ENCODE measurements around the gene FABP1. TPM values are rescaled to one million over a fixed set of nuclear protein-coding genes. Genes with fewer than 3 reads are reported as not detected.
A peak's percentile ranks its signal among the peaks of the same experiment; 100 is the strongest.

Gene FABP1
- total RNA-seq, 2 donors from 2014 or later: 2,293 to 3,160 TPM

DNA sequence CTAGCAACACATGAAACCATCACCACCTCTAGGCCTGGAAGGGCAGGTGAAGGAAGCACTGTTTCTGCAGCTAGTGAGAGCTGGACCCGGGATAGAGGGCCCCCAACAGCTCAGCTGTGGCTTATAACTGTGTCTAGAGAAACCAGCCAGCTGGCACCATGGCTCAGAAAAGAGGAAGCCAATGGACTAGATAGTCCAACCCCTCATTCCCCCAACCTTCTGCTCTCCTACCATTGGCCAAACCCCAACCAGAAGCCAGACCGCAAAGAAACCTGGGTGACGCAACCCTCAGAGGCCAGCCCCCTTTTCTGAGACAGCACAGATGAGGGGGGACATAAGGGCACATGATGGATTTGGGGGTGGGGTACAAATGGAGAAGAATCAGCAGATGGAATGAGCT is 35.9 kb downstream of the FABP1 start:
- no peak for ATAC-seq

DNA sequence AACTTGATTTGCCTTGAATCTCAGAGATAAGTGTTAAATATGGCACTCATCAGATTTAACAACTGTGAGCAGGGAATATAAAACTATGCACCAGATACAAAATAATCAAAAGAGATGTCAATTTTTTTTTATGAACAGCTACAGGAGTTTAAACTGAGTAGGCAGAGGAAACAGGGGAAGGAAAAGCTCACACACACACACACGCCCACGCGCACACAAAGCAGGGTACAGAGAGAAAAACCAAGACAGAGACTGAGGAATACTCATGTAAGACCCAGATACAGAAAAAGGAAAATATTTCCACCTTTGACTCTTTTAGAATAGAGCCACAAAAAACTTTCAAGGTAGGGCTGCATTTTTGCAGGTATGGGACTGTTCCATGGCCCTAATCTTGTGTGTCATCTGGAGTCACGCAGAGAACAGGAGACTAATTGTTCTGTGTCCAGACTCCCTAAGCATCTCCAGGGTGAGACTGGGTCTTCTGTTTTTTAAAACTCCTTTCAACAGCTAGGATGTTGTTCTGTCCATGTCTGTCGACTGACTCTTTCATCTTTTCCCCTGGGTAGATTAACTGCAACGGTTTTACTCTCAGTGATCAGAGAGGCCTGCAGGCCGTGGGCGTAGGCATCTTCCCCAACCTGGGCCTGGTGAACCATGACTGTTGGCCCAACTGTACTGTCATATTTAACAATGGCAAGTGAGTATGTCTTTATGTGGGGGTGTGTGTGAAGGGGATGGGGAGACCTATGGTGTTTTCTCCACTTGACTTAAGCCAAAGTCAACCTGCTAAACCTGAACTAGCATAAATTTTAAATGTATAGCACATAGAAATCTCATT is 37.2 kb downstream of the FABP1 start:
- intact Hi-C loops (cut with DNase I, micrococcal nuclease): no loop called here
- no peak for ATAC-seq
- no peak for DNase-seq

More for the DNA sequence above, 35.9 kb downstream of the FABP1 start:
- intact Hi-C loops (cut with DNase I, micrococcal nuclease): no loop called here
- DNase-seq: no peak

DNA sequence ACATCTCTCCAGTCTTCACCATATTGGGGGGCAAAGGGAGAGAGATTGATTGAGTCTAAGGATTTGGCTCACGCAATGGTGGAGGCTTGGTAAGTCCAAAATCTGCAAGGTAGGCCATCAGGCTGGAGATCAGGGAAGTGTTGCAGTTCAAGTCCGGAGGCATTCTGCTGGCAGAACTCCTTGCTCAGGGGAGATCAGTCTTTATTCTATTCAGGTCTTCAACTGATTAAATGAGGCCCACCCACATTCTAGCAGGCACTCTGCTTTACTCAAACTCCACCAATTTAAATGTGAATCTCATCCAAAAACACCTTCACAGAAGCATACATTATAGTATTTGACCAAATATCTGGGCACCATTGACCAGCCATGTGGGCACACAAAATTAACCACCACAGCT is 38.9 kb downstream of the FABP1 start:
- ATAC-seq (no peak), DNase-seq (no peak)
- intact Hi-C loops (cut with DNase I, micrococcal nuclease): no loop called here

DNA sequence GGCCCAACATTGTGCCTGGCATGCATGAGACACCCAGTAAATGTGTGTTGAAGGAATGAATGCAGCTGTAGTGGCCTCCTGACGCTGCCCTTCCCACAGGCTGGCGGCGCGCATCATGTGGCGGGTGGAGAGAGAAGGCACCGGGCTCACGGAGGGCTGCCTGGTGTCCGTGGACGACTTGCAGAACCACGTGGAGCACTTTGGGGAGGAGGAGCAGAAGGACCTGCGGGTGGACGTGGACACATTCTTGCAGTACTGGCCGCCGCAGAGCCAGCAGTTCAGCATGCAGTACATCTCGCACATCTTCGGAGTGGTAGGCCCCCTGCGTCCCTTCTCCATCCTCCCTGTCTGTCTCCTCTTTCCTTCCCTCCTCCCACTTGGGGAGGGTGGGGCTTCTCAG is 40.1 kb downstream of the FABP1 start:
- DNase-seq: no peak

DNA sequence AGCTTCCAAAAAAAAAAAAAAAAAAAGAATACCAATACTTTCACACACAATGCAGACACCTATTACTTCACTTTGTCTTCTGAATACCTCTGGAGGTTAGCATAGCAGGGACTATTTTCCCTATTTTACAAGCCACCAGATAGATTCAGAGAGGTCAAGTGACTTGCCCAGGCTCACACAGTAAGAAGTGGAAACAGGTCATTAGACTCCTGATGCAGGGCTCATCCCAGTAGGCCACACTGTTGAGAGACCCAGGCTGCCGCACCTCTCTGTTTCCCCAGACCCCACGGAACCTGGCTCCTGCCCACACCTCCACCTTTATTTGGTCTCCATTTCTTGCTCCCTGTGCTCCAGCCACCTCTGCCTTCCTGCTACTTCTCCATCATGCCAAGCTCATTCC is 40.8 kb downstream of the FABP1 start:
- intact Hi-C loops (cut with DNase I, micrococcal nuclease): no loop called here
- ATAC-seq (no peak), DNase-seq (no peak)

More for the DNA sequence above, 40.1 kb downstream of the FABP1 start:
- no peak for ATAC-seq
- intact Hi-C loops (cut with DNase I, micrococcal nuclease): no loop called here

DNA sequence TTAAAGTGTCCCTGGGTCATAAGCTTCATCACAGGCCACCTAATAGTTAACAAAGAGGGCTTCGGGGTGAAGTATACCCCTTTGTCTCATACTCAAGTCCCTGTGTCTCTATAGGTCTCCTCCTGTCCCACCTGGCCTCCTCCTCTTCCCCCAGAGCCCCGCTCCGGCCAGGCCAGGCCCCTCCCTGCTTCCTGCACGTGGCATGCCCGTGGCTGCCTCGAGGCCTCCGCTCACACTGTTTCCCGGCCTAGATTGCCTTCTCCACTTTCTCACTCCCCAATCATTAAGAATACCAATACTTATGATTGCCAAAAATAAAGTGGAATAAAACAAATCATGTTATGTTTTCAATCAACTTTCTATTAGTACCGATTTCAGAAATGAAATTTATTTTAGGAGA is 41.5 kb downstream of the FABP1 start:
- intact Hi-C loops (cut with DNase I, micrococcal nuclease): no loop called here
- no peak for ATAC-seq
- DNase-seq: no peak

DNA sequence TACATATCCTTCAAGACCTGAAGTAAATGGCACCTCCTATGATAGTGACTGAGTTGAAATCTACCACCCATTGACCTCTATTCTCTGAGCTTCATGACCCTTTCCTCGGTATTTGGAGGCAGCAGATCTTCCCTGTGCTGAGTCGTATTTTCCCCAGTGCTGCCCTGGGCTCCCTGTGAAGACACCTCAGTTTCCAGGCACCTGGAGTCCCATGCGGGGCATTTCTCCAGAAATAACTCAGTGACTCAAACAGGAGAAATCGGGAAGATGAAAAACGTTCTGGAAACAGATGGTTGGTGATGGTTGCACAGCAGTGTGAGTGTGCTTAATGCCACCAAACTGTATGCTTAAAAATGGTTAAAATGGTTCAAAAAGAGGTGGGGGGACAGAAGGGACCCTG is 42.3 kb downstream of the FABP1 start:
- ATAC-seq (no peak), DNase-seq (no peak)
- intact Hi-C loops (cut with DNase I, micrococcal nuclease): no loop called here

DNA sequence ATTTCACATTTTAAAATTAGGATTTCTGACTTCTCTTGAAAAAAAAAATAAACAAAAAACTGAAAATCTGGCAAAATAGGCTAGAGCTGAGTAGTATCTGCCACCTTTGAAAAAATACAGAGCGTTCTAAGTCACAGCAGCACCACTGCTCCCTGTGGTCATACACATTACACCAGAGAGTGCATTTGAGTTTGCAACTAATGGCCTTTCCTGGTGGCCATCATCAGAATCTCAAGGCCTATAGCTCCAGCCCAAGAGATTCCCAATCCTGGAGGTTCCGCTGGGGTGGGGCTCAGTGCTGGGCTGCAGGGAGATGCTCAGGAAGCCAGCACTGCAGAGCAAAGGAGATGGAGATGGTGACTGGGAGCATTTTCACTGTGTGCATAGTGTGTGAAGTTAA is 42.8 kb downstream of the FABP1 start:
- ATAC-seq (no peak), DNase-seq (no peak)
- intact Hi-C loops (cut with DNase I, micrococcal nuclease): no loop called here

DNA sequence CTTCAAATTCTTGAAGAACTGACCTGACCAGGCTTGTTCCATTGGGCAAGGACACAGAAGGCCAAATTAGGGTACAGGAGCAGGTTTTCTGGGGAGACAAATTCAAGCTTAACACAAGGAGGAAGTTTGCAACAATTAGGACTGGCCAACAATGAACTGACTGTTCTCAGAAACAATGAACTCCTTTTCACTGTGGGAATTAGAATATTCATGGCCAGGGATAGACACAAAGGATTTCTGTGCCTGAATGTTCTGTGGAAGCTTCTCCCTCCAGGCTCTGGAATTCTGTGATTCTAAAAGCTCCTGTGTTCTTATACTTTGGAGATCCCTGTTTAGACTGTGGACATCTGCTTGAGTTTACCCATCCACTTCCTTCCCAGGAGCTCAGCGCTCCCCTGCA is 45.1 kb downstream of the FABP1 start:
- DNase-seq: no peak
- intact Hi-C loops (cut with DNase I, micrococcal nuclease): no loop called here
- peak; percentile 62 for ATAC-seq

DNA sequence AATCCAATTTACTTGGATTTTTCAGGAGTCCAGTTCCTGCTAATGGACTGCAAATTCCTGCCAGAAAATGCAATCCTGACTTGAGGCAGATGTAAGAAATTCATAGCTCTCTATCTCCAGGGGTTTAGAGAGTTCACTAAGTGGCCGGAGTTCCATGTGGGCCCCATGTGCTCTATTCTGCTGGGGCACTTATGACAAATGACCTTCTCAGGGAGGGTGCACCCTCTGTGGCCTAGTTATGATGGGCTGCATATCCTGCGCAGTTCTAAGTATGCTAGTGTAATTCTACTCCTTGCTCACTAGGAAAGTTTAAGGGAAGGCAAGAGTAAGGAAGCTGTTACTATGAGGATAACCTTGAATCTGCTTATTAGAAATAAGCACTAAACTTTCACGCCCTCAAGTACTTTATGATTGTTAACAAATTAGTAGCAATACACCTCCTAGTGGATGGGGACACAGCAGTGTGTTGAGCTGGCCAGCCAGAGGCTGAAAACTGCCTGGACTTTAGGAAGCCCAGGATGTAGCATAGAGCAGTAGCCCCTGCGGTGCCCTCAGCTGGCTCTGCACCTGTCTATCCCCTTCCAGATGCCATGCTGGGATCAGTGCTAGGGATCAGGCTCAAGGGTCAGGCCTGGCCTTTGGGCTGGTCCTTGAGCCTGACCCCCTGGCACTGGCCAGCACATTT is 45.8 kb downstream of the FABP1 start:
- ATAC-seq (no peak), DNase-seq (no peak)
- intact Hi-C loops (cut with DNase I, micrococcal nuclease): no loop called here

DNA sequence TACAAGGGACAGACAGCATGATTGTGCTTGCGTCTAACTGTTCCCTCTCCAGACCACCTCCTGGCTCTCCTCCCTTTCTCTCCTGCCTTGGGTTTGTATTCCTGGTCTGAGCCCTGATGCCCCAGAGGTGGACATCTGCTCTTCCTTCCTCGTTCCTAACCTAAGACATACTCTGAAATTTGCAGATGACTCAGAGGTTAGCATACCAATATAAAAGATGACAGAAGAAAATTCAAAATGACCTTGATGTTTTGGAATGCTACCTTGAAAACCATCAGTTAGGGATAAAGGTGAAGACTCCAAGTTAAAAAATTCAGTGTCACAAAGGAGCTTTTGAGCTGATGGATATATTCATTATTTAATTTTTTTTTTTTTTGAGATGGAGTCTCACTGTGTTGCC is 47.3 kb downstream of the FABP1 start:
- no peak for ATAC-seq
- intact Hi-C loops (cut with DNase I, micrococcal nuclease): no loop called here
- no peak for DNase-seq

DNA sequence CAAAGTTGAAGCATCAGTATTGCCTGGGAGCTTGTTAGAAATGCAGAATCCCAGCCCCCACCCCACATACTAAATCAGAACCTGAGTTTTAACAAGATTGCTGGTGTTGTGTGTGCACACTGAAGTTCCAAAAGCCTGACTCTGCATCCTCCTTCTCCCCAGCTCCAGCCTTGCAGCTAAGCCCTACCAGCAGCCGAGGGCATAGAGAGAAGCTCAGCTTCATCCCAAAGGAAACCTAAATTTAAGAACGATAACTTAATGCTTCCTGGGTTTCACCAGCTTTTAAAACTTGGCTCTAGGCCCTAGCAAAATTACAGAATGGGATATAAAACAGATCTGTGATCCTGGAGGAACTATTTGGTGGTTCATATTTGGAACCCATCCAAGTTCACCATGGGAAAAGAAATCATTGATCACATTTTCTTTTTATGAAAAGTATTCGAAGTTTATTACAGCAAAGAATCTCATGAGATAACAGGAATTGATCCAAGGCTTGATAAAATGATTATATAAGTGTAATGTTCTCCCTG is 49.2 kb downstream of the FABP1 start:
- DNase-seq: no peak
- no peak for ATAC-seq
- intact Hi-C loops (cut with DNase I, micrococcal nuclease): no loop called here

DNA sequence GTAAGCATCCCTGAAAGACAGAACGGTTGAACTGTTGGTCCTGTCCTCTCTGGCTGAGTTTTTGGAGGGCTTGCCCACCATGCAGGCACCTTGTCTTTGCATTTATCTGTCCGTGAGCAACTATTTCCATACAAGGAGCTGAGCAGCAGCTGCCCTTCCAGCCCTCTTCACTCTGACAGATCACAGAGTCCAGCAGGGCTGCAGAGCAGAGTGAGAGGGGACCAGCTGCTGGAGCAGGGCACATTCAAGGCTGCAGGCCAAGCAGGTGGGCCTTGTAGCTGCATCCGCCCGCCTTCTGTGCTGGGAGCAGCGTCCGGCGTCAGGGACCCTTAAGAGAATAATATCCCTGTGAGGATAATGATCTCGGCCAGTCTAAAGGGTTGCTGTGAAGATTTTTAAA is 50.8 kb downstream of the FABP1 start:
- intact Hi-C loops (cut with DNase I, micrococcal nuclease): no loop called here
- DNase-seq: no peak
- ATAC-seq: no peak

DNA sequence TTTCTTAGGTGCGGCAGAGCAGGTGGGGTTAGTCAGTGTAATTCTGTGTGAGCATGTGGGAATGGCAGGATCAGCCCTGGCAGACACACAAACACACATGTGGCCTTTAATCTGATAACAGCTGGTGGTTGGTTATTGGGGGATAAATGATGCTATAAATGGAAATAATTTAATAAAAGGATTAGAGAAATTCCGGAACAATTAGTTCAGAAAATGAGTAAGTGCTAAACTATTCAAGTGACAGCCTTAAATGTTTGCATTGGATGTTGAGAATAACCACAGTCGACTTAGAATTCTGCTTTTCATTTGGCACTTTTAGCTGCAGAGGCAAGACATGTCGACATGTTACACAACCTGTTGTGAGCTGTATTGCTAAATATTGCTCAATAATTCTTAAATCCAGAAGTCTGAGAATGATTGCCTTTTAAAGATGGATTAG is 53.0 kb downstream of the FABP1 start:
- ATAC-seq (no peak), DNase-seq (no peak)
- intact Hi-C loops (cut with DNase I, micrococcal nuclease): no loop called here

DNA sequence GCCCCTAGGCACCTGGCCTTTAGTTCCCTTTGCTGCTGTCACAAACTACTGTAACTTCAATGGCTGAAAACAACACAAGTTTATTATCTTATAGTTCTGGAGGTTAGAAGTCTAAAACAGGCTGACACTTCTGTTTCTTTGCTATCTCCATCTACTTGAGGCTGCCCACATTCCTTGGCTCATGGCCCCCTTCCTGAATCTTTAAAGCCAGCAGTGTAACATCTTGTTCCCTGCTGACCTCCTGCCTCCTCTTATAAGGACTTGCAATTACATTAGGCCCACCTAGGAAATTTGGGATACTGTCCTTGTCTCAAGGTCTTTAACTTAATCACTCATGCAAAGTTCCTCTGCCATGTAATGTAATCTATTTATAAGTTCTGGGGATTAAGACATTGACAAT is 53.7 kb downstream of the FABP1 start:
- intact Hi-C loops (cut with DNase I, micrococcal nuclease): no loop called here
- DNase-seq (no peak), ATAC-seq (no peak)

Small RNAs within 50 kb of the gene (microRNA-seq; reads per million reads assigned to microRNA genes)
- 0 to 0.53 reads per million in 2 donors for gene MIR4780

Other genes starting within 250 kb of the FABP1 start
- gene RNU2-63P, start 111.5 kb downstream of the FABP1 start, total RNA-seq: 10 to 100 TPM in 1 of 2 donors, 1 to 10 TPM in 1; 5.0 to 15.7 TPM
- 10 to 100 TPM; 41.5 to 58.4 TPM for gene KRCC1, start 72.3 kb downstream of the FABP1 start, total RNA-seq
- gene SMYD1, start 60.2 kb downstream of the FABP1 start, total RNA-seq: under 1 TPM in 1 of 2 donors, not detected in 1; 0.45 TPM
- gene THNSL2, start 42.3 kb upstream of the FABP1 start, total RNA-seq: 10 to 100 TPM; 10.5 to 18.8 TPM

All from left colon (tissue), 2 donors.